ENCODE results near the gene PFKL.

DNA sequence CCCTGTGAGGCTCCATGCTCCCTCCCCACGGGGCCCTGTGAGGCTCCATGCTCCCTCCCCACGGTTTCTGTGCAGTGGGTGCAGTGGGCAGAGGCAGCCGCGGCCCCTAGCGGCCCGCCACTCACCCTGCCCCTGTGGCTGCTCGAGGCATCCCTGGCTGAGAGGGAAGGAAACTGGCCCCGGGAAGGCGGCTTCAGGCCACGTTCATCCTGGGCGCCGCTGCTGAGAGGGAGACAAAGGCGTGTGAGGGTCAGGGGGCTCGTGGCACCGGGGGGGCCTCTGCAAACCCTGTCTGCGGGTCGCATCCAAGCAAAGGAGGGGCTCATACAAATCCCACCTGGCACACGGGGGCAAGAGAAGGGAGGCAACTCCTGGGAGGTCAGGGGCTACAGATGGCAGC, 30.8 kb downstream of the PFKL start:
- TF ChIP-seq POLR2A (IDR thresholded peaks at IDR 0.05; ENCODE audit: low read length) (no peak), GATA1 (IDR thresholded peaks at IDR 0.05; ENCODE audit: low read depth, low read length) (no peak)

All from erythroblast (primary cell).